Stimulated activated CD8-positive, alpha-beta memory T cell treated with anti-CD3 and anti-CD28 coated beads, Interleukin-15, amount 100 ng/mL, for 1 hour (primary cell): ENCODE measurements around the gene SLC4A3.
"Not testable (repeated sequence)": the region's sequence is repeated elsewhere in the genome, so short reads cannot be mapped to it uniquely, and the experiment has no call there.

ENCODE experiments used
- DNase-seq: peaks from one replicate; pipeline ENCODE4 v3.0.0-alpha.2; 2020; ENCODE audit warnings: low read depth

Gene SLC4A3

DNA sequence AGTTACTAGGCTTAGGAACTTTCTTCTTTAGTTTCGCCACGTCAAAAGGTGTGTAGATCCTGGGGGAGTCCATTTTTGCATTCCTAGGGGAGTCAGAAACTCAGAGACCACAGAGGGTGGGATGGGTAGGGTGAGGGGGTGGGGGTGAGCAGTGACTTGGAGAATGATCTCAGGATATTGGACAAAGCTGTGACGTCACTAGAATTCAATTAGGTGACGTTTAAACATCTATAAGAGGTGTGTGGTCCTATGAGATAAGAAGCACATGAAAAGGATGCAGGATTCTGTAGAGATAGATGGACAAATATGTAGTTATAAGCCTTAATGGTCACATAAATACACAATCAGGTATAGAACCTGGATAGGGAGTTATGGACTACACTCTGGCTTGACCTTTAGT lies 21.5 kb downstream of the SLC4A3 start:
- DNase-seq: no peak

DNA sequence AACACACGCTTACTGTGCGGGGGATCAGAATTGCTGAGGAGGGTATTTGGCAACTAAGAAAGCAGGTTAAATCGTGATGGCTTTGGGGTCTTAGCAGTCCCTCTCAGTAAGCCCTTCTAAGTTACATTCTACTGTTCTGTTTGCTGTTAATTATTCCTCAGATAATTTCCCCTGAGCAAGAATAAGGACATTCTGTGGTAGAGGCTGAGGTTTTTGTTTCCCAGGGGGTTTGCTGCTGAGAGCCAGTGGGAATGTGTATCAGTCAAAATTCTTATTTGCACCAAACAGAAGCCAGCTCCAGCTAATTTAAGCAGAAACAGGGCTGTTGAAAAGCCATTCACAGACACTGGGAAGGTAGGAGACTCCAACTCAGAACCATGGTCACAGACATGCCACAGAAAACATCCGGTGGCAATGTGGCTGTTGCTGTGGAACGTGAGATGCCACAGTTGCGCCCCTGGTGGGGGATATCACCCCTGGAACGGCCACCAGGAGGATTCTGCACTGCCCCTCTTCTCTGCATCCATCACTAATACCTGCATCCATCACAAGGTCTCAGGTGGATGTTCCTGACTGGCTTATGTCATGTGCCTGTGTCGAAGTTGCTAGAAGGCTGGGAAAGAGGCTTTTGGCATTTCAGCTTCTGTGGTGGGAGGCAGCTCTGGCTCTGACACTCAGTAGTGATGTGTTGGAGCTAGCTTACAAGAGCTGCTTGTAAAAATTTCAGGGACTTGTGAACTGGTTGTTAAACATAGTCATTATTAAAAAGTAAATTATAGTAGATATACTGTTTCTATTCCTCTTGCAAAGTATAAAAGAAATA lies 23.2 kb downstream of the SLC4A3 start:
- no peak for DNase-seq

DNA sequence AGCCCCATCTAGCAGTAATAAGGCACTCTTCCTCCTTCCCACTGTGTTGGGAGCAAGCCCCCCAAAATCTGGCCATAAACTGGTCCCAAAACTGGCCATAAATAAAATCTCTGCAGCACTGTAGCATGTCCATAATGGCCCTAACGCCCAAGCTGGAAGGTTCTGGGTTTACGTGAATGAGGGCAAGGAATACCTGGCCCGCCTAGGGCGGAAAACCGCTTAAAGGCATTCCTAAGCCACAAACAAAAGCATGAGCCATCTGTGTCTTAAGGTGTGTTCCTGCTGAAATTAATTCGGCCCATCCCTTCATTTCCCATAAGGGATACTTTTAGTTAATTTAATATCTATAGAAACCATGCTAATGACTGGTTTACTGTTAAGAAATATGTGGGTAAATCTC lies 24.2 kb downstream of the SLC4A3 start:
- DNase-seq: not testable (repeated sequence)

DNA sequence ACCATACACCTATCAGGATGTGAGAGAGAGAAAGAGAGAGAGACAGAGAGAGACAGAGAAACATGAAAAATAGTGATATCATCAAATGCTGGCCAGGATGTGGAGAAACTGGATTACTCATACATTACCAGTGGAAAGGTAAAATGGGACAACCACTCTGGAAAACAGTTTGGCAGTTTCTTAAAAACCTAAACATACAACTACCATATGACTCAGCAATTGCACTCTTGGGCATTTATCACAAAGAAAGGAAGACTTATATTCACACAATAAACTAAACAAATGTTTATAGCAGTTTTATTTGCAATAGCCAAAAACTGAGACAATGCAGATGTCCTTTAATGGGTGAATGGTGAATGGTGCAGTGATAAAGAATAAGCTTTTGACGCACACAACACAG lies 29.1 kb downstream of the SLC4A3 start:
- DNase-seq: no peak

DNA sequence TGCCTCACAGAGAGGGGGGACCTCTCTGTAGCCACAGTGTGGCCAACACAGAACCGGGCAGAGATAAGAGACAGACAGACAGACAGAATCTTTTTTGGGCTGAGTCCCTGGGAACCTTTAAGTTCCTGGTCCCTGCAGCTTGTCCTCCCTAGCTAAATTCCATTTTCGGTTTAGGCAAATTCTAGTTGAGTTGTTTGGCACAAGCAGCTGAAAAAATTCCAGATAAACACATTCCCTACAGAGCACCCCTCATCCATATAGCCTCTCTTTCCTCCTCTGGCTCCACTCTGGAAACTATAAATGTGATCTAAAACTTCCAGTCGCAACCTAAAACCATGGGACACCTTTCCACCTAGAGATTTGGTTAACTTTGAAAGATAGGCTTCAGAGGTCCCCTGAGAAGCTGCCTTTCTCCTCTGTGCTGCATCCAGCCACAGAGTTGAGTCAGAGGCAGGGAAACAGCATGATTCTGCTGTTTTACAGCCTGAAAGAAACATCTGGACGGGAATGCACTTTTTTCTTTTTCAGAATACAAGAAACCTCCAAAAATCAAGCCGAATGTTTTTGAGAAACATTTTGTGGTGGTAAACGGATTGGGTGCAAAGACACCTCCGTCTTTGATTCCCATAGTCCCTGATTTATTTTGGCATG lies 30.9 kb downstream of the SLC4A3 start:
- no peak for DNase-seq

DNA sequence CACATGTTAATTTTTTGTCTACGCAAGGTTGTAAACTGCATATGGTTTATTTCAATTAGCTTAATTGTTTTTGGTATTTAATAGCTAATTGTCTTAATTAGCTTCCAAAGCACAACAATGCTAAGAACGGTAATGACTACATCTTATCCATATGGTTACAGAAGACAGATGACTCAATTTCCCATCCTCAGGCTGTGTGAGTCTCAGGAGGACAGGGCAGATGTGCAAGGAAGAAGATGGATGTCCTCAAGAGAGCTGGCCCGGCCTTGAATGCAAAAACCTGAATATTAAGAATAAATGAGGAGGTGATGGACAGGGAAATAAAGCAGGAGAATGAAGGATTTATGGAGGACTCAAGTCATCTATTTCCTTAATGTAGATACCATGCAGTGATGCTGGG lies 31.4 kb downstream of the SLC4A3 start:
- no peak for DNase-seq

DNA sequence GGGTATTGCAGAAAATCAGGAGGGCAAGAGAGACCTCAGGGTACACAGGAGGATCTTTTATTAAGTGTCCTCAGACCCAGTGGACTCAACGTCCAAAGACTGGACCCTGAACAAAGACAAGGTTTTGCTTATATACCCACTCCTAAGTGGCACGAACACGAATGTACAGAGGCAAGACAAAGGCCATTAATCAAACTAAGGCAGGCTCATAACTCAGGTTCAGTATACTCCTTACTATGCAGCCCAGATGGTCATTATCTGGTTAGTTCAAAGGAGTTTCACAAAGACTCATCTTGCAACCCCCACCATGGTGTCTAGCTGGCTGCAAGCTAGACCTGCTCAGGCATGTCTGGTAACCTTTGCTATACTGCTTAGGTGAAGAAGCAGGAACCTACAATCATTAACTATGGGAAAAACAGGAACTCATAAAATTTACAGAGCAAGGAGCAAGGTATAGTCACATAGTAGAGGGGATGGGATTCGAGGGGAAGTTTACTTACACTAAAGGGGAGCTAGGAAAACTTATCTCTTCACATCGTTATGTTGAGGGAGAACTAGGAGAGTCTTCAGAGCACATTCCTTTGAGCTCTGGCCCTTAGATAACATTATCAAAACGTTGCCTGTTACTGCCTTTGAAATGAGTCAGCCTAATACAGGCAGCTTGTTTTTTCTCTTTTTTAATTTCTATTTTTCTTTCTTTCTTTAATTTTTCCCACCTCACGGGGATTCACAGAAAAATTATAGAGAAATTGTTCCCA lies 33.9 kb downstream of the SLC4A3 start:
- DNase-seq: no peak

DNA sequence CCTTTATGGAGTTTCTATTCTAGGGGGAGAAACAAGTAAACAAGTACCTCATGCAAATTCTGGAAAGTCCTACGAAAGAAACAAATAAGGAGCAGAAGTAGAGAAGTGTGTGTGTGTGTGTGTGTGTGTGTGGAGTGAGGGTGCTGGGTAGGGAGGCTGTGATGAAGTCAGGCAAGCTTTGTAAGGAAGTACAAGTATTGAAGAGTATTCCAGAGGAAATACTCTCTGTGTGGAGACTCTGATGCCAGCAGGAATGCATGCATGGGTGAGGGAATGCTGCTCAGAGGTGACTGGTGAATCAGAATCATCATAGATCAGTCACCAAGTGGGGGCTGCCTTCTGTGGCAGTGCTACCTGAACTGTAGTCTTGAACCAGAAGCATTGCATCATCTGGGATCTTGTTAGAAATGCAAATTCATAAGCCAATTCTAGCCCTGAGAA lies 34.5 kb downstream of the SLC4A3 start:
- DNase-seq: no peak

DNA sequence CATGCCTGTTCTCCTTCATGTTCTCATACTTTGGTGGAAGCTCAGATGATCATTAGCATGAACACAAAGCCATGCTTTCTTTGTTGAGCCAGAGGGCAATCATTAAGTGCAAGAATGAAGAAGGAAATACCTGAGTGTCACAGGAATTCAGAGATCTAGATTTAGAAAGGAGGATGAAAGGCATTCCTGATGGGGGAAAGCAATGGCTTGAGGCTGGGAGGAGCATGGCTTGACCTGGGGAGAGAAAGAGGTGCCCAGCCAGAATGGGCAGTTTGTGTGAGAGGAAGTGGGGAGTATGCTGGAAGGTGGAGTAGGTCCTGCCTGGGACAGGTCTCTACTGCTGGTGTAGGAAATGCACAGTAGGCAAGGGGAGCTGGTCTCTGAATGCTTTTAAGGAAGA lies 35.1 kb downstream of the SLC4A3 start:
- no peak for DNase-seq

DNA sequence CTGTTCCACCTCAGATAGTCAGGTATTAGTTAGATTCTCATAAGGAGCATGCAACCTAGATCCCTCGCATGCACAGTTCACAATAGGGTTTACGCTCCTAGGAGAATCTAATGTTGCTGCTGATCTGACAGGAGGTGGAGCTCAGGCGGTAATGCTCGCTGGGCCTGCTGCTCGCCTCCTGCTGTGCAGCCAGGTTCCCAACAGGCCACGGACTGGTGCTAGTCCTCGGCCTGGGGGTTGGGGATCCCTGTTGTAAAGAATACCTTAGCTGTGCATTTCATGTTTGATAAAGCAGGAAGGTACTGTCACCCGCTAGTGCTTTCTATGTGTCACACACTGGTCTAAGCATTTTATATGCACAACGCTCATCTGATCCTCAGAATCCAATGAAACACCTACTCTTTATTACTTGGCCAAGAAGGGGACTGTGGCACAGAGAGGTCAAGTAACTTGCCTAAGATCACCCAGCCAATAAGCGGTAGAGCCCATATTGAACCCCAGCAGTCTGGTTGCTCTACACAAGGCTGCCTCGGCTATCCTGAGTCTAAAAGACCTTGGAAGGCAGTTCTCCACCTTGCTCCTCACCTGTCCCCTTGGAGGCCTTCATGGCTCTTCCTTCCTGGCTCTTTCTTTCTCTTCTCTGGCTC lies 35.8 kb downstream of the SLC4A3 start:
- DNase-seq: no peak

DNA sequence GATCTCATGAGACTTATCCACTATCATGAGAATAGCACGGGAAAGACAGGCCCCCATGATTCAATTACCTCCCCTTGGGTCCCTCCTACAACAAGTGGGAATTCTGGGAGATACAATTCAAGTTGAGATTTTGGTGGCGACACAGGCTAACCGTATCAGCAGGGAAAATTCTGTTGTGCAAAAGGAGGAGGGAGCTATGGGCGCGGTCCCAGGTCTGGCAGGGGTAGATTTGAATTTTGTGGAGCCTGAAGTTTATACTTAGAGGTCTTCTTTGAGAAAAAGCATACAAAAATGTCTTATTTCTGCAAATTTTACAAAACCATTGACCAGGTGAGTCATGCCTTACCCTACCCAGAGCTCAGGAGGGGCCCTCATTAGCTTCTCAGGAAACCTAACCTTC lies 36.6 kb downstream of the SLC4A3 start:
- DNase-seq: no peak

DNA sequence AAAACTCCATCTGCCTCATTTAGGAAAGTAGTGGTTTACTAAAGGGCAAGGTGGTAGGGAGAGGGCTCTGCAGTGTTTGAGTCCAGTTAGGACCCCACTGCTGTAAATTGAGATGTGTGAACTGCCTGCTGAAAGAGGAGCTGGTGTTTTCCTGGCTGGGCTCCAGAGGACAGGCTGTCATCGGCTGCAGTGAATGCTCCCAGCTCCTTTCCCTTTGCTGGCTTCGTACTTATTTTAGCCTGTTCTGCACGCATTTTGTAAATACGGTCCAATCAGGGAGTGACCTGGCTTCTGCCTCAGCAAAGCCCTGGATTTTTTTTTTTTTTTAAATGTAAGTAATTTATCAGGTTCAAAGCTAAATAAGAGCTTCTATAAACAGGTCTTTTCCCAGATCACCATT lies 37.5 kb downstream of the SLC4A3 start:
- DNase-seq: no peak

DNA sequence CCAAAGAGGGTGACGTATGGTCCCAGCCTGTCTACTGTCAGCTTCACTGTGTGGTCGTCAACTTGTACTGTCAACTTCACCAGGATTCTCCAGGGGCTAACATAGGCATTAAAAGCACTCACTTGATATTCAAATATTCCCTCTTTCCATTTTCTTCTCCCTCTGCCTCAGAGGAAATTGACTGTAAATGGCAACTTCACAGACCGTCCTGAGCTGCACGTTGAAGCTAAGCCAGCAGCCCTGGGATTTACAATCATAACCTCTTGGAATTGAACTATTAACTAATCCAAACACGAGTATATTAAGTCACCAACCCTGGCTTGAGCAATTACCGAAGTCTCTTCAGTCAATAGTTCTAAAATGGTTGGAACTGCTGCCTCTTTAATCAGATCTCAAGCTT lies 38.5 kb downstream of the SLC4A3 start:
- DNase-seq: no peak

DNA sequence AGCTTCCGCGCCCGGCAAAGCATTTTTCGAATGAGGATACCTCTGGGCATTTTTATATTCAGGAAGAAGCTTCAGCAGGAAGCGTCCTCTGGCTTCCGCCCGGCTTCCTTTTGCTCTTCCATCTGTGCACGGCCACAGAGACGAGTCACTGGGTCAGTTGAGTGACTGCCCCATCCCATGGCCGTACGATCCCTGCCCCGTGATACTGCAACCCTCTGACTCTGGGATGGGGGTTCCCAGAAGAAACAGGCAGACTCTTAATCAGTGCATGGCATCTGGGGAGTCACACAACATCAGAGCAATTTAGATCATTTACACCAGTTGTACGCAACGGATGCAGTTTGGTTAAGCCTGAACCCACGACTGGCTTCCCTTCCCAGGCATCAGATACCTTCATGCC lies 40.9 kb downstream of the SLC4A3 start:
- no peak for DNase-seq

DNA sequence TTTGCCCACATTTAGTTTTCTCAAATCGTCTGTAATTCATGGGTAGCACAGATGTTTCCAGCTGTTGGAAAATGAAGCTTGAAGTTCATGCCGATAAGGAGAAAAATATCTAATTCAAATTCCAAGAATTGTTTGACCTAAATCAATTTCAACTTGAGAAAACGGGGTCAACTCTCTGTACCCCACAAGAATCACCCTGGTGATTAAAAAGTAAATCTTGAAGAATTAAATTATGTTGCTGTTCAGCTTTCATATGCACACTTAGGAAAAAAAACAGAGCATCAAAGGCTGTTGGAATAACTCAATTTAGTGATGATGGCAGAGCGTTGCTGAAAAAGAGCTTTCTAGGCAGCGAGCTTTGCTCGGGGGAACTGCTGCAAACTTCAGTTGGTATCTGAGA lies 43.0 kb downstream of the SLC4A3 start:
- DNase-seq: no peak

DNA sequence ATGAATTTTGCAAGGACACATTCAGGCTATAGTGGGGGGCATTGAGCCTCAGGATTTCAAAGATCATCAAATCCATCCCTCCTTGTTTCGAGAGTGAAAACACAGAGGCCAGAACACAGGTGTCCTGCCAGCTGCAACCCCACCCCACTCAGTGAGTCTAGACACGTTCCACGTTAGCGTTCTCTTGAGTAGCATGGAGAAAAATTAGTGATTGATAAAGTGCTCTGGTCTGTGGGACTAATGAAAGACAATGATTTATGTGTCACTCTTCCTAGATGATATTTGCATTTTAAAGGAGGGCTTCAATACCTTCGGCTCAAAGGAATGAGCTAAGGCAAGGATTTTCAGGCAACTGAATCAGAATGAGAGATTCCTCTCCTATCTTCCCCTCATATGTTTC lies 43.8 kb downstream of the SLC4A3 start:
- DNase-seq: no peak

DNA sequence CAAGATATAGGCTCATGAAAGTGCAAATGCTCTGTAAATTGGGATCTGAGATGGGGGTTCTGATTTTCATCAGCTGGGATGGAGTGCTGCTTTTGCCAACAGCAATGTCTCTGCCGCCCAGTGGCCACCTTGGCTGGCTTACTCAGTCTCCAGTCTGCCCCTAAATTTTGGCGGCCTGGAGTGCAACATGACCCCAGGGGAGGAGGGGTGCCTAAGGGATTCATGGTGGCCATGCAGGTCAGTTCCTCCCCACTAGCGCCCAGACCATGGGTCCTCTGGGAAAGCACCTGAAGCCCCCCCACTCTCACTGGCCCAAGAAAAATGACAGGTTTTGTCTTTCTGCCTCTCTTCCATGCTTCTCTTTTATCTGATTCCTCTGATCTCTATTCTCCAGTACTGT lies 45.0 kb downstream of the SLC4A3 start:
- DNase-seq: no peak

DNA sequence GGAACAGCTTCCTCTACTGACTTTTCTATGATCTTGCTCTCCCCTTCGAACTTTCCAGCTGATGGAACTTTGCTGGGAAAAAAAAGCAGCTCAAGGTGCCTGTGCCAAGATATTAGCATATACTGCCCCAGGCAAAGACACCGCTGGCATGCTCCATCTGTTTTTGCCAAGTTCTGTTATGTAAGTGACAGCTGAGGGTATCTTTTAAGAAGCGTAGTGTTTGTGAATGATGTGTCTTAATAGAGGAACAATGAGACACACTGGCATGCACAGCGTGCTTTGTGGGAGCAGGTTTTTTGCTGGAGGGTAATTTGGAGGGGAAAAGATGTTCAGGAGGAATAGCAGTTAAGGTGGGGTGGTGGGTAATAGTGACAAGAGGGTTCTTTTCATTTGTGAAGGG lies 47.8 kb downstream of the SLC4A3 start:
- DNase-seq: no peak

DNA sequence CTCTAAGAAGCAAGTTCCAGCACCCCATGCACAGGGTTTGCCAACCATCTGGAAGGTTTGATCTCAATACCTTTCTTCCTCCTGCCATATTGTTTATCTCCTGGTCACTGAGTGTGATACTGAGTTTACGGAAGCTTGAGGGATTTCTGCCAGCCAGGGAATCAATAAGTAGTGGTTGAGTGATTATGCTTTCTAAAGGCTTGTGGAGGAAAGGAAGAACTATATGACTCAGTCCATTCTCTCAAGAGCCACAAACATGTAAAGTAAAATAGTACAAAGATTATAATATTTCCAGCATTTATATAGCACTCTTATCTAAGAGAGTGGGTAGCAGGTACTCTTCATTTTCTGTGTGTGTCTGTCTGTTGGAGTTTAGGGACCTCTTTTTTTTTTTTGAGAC lies 49.2 kb downstream of the SLC4A3 start:
- DNase-seq: no peak

DNA sequence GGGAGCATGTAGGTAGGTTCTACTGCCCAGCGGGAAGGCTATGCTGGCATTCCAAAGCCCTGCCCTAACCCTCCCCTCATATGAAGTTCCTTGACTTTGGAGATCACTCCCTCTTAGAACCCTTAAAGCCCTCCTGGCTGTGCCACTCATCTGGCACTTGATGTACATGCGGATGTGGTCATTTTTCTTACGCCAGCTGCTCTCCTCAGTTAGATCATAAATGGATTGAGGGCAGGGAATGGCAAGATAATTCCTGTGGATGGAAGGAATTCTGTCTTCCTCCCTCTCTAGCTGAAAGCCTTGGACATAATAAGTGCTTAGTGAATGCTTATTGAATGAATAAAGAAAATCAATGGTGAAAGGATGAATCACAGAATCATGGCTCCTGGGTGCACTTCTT lies 51.6 kb downstream of the SLC4A3 start:
- no peak for DNase-seq

DNA sequence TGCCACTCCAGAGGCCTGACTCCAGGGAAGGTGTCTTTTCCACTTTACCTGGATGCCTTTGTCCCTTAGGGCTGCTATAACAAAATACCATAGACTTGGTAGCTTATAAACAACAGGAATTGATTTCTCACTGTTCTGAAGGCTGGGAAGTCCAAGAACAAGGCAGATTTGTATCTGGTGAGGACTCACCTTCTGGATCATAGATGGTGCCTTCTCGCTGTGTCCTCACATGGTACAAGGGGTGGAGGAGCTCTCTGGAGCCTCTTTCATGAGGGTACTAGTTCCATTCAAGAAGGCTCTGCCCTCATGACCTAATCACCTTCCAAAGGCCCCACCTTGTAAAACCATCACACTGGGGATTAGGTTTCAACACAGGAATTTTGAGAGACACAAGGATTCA lies 52.1 kb downstream of the SLC4A3 start:
- no peak for DNase-seq

DNA sequence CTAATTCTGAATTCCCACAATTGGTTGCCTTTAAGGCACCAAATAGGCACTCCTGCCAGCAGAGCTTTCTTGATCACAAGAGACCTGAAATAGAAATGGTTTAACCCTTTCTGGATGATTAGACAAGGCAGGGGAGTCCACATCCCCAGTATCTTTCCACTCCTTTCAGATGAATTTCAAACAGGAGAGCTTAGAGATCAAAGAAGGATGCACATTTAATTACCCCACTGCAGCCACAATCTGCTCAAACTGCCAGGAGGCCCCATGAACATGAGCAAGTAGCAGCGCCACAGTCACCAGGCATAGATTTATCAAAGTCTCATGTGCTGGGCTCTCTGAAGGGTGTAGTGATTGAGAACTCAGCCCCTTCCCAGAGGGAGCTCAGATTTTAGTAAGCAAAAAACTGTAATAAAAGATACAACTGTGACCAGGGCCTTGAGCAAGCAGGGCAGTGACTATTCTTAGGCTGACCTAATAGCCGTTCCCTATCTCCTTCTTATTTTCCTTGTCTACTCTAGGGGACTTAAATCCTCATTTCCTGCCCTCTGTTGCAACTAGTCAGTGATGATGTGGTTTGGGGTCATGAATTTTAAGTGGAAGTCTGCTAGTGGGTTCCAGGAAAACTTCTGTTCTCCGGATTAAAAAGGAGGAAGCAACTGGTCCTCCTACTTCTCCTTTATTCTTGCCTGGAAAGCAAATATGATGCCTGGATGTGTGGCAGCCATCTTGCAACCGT lies 53.7 kb downstream of the SLC4A3 start:
- no peak for DNase-seq
